Measurements from ENCODE around the gene ANKRD12.

ANKRD12 gene

GRCh38 chr18:9132628-9133027 lies 4.0 kb upstream of the ANKRD12 start:
- Histone ChIP-seq H3K27ac (ENCODE audit: low read depth, low read length) (no peak overlapping the region), H3K27me3 (ENCODE audit: low read length) (no peaks in the 10 kb centered on the region), H3K9me3 (ENCODE audit: insufficient read depth, low read length) (no peaks in the 10 kb centered on the region), H3K9me2 (replicated peaks; ENCODE audit: insufficient read depth, low read length) (no peaks in the 10 kb centered on the region), H2AFZ (ENCODE audit: low read depth, low read length, severe bottlenecking) (no peak overlapping the region), H3K4me2 (ENCODE audit: low read depth, low read length, poor library complexity, severe bottlenecking) (no peak overlapping the region), H4K20me1 (ENCODE audit: low read depth, low read length) (0 out of 2 replicates have a peak, but pooled peaks cover 3% of the 10 kb centered on the region), H3K36me3 (ENCODE audit: low read length) (peaks cover 41% of the 10 kb centered on the region), H3K79me2 (ENCODE audit: insufficient read depth, low read length) (peaks cover 9% of the 10 kb centered on the region; the same call in 1 of the 2 replicates), H3K9ac (ENCODE audit: low read length) (no peak overlapping the region), H3K4me3 (ENCODE audit: insufficient read depth, low read length, poor library complexity, severe bottlenecking) (no peak overlapping the region), H3F3A (ENCODE audit: insufficient read depth) (peaks cover 38% of the 10 kb centered on the region)
- TF ChIP-seq CTCF (IDR thresholded peaks at IDR 0.05; ENCODE audit: insufficient read depth, low read length, poor library complexity, severe bottlenecking) = no peak
- no peak for TF ChIP-seq EZH2phosphoT487 (conservative IDR thresholded peaks at IDR 0.05; ENCODE audit: low read length)

- no peak overlapping the region for H3K9ac ChIP-seq (ENCODE audit: low read length)
- H3K4me2 ChIP-seq (ENCODE audit: low read depth, low read length, poor library complexity, severe bottlenecking) = no peak overlapping the region
- no peak overlapping the region for H3K4me3 ChIP-seq (ENCODE audit: insufficient read depth, low read length, poor library complexity, severe bottlenecking)
- no peaks in the 10 kb centered on the region for H3K9me2 ChIP-seq (replicated peaks; ENCODE audit: insufficient read depth, low read length)
- peaks cover 38% of the 10 kb centered on the region for H3F3A ChIP-seq (ENCODE audit: insufficient read depth)
- peaks cover 15% of the 10 kb centered on the region for H3K79me2 ChIP-seq (ENCODE audit: insufficient read depth, low read length)
- H3K36me3 ChIP-seq (ENCODE audit: low read length) = peaks cover 35% of the 10 kb centered on the region
- no peaks in the 10 kb centered on the region for H3K27me3 ChIP-seq (ENCODE audit: low read length)
- H2AFZ ChIP-seq (ENCODE audit: low read depth, low read length, severe bottlenecking) = no peak overlapping the region
- no peak overlapping the region for H3K27ac ChIP-seq (ENCODE audit: low read depth, low read length)
- 0 out of 2 replicates have a peak, but pooled peaks cover 3% of the 10 kb centered on the region for H4K20me1 ChIP-seq (ENCODE audit: low read depth, low read length)
- H3K9me3 ChIP-seq (ENCODE audit: insufficient read depth, low read length) = no peaks in the 10 kb centered on the region
- no peak for TF ChIP-seq EZH2phosphoT487 (conservative IDR thresholded peaks at IDR 0.05; ENCODE audit: low read length)
- no peak for TF ChIP-seq CTCF (IDR thresholded peaks at IDR 0.05; ENCODE audit: insufficient read depth, low read length, poor library complexity, severe bottlenecking)
Measured at GRCh38 chr18:9133225-9133624, 3.4 kb upstream of the ANKRD12 start.

- peak overlapping the region; percentile 67 for H3K9ac ChIP-seq (ENCODE audit: low read length)
- peaks cover 38% of the 10 kb centered on the region for H3F3A ChIP-seq (ENCODE audit: insufficient read depth)
- peaks cover 32% of the 10 kb centered on the region for H3K79me2 ChIP-seq (ENCODE audit: insufficient read depth, low read length)
- H3K27me3 ChIP-seq (ENCODE audit: low read length) = no peaks in the 10 kb centered on the region
- H3K4me3 ChIP-seq (ENCODE audit: insufficient read depth, low read length, poor library complexity, severe bottlenecking) = peak overlapping the region; percentile 61
- TF ChIP-seq CTCF (IDR thresholded peaks at IDR 0.05; ENCODE audit: insufficient read depth, low read length, poor library complexity, severe bottlenecking) (no peak), EZH2phosphoT487 (conservative IDR thresholded peaks at IDR 0.05; ENCODE audit: low read length) (no peak)
- H3K36me3 ChIP-seq (ENCODE audit: low read length) = peaks cover 23% of the 10 kb centered on the region
- peak overlapping the region; percentile 85 for H3K4me2 ChIP-seq (ENCODE audit: low read depth, low read length, poor library complexity, severe bottlenecking)
- peak overlapping the region; percentile 98 for H3K27ac ChIP-seq (ENCODE audit: low read depth, low read length)
- H2AFZ ChIP-seq (ENCODE audit: low read depth, low read length, severe bottlenecking) = peak overlapping the region; percentile 82
- no peaks in the 10 kb centered on the region for H3K9me2 ChIP-seq (replicated peaks; ENCODE audit: insufficient read depth, low read length)
- peaks cover 23% of the 10 kb centered on the region for H4K20me1 ChIP-seq (ENCODE audit: low read depth, low read length)
- no peaks in the 10 kb centered on the region for H3K9me3 ChIP-seq (ENCODE audit: insufficient read depth, low read length)
Measured at GRCh38 chr18:9135081-9135911, 1.3 kb upstream of the ANKRD12 start.
